NCI-H345 treated with DMSO at 0.1 percent for 48 hours (cell line): ENCODE data around the gene CENPS.
"Not testable (repeated sequence)": the region's sequence is repeated elsewhere in the genome, so short reads cannot be mapped to it uniquely, and the experiment has no call there.

Experiments
- DNase-seq: peaks from one replicate; lab custom pipeline; 2025; ENCODE audit not compliant: unreplicated experiment; lab: John Stamatoyannopoulos, UW

Gene CENPS

GRCh38 chr1:10450156-10450814 is 20.1 kb downstream of the CENPS start:
- DNase-seq, result no peak

GRCh38 chr1:10450836-10451235 is 20.6 kb downstream of the CENPS start:
- no peak for DNase-seq

- no peak for DNase-seq
Observed at GRCh38 chr1:10451287-10451686, 21.1 kb downstream of the CENPS start.

GRCh38 chr1:10456048-10456447 is 25.8 kb downstream of the CENPS start:
- DNase-seq, result no peak

GRCh38 chr1:10456661-10457060 is 26.4 kb downstream of the CENPS start:
- DNase-seq, result no peak

- DNase-seq, result not testable (repeated sequence)
Observed at GRCh38 chr1:10457462-10457861, 27.2 kb downstream of the CENPS start.

GRCh38 chr1:10457875-10458274 is 27.6 kb downstream of the CENPS start:
- DNase-seq, result no peak

GRCh38 chr1:10459184-10459583 is 29.0 kb downstream of the CENPS start:
- DNase-seq, result no peak

GRCh38 chr1:10467078-10467477 is 36.8 kb downstream of the CENPS start:
- DNase-seq, result no peak

GRCh38 chr1:10470043-10470442 is 39.8 kb downstream of the CENPS start:
- DNase-seq, result no peak

GRCh38 chr1:10471411-10472219 is 41.4 kb downstream of the CENPS start:
- DNase-seq, result no peak

GRCh38 chr1:10472220-10473144 is 42.2 kb downstream of the CENPS start, which contains the start of gene DFFA:
Gene DFFA, minus strand, starts transcription at chr1:10472529. Its CDS starts 71 bp downstream, at chr1:10472458.
- DNase-seq, result peak; percentile 94

GRCh38 chr1:10473145-10473765 is 43.0 kb downstream of the CENPS start:
- DNase-seq, result no peak

GRCh38 chr1:10474309-10474612 is 44.0 kb downstream of the CENPS start:
- not testable (repeated sequence) for DNase-seq

GRCh38 chr1:10474613-10475507 is 44.6 kb downstream of the CENPS start, which contains the start of gene PEX14:
Gene PEX14, plus strand, starts transcription at chr1:10474950. Its CDS starts 17 bp downstream, at chr1:10474967.
- peak; percentile 82 for DNase-seq

GRCh38 chr1:10475510-10475909 is 45.3 kb downstream of the CENPS start:
- no peak for DNase-seq

GRCh38 chr1:10479296-10479695 is 49.1 kb downstream of the CENPS start:
- no peak for DNase-seq

- no peak for DNase-seq
Observed at GRCh38 chr1:10480614-10481013, 50.4 kb downstream of the CENPS start.

GRCh38 chr1:10484521-10484920 is 54.3 kb downstream of the CENPS start:
- no peak for DNase-seq
